GM19438 (cell line): Measurements from ENCODE around the gene UHRF1.

Source experiments
- ATAC-seq: cut with Tn5 transposase; IDR thresholded peaks from one replicate; pipeline ENCODE4 v1.9.1; 2021; ENCODE audit warnings: low read depth; ENCODE audit not compliant: unreplicated experiment

Gene UHRF1

GRCh38 chr19:4986471-4986891 lies 77.2 kb downstream of the UHRF1 start:
- no peak for ATAC-seq

GRCh38 chr19:4987256-4987655 lies 78.0 kb downstream of the UHRF1 start:
- no peak for ATAC-seq

GRCh38 chr19:4987692-4988370 lies 78.5 kb downstream of the UHRF1 start:
- no peak for ATAC-seq

- ATAC-seq = no peak
Observed at GRCh38 chr19:4988770-4989251, 79.5 kb downstream of the UHRF1 start.

GRCh38 chr19:4990306-4990705 lies 81.0 kb downstream of the UHRF1 start:
- ATAC-seq = no peak

- ATAC-seq = no peak
Observed at GRCh38 chr19:4991538-4991937, 82.2 kb downstream of the UHRF1 start.

- no peak for ATAC-seq
Observed at GRCh38 chr19:4991996-4992698, 82.8 kb downstream of the UHRF1 start.

- no peak for ATAC-seq
Observed at GRCh38 chr19:4993683-4994082, 84.4 kb downstream of the UHRF1 start.

- no peak for ATAC-seq
Observed at GRCh38 chr19:4996701-4997100, 87.4 kb downstream of the UHRF1 start.

- ATAC-seq = no peak
Observed at GRCh38 chr19:4997297-4997696, 88.0 kb downstream of the UHRF1 start.

GRCh38 chr19:5000120-5000611 lies 90.9 kb downstream of the UHRF1 start:
- no peak for ATAC-seq

- no peak for ATAC-seq
Observed at GRCh38 chr19:5001615-5002014, 92.3 kb downstream of the UHRF1 start.

- no peak for ATAC-seq
Observed at GRCh38 chr19:5002143-5002542, 92.8 kb downstream of the UHRF1 start.

- no peak for ATAC-seq
Observed at GRCh38 chr19:5003781-5004180, 94.5 kb downstream of the UHRF1 start.

GRCh38 chr19:5005096-5005495 lies 95.8 kb downstream of the UHRF1 start:
- no peak for ATAC-seq

- no peak for ATAC-seq
Observed at GRCh38 chr19:5006201-5006600, 96.9 kb downstream of the UHRF1 start.

GRCh38 chr19:5006821-5007220 lies 97.5 kb downstream of the UHRF1 start:
- no peak for ATAC-seq
